ENCODE measurements around the gene TSPO.

TSPO gene

DNA sequence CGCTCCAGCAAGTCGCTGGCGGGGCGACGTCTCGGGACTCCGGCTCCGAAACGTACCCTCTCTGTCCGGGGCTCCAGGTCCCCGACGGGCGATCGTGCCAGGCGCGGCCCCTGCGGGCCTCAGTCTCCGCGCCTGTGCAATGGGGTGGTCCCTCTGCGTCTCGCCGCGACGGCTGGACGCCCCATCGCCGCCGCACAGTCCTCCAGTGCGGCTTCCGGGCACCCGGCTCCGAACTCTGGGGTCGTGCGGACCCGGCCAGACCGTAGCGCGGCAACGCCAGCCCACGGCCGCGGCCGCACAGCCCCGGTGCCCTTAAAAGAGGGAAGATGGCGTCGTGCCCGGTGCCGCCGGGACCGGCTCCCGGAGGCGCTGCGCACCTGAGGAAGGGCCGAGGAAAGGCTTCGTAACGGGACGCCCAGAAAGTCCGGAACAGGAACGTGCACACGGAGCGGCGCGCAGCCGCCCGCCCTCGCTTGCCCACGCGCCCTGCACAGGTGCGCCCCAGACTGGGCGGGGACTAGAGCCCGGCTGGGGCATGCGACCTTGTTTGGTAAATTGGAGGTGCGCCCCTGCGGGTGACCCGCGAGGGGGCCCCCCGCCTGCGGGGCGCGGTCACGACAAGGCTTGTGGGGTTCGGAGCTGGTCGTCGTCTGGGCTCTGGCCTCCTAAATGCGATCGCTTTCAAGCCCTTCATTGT, 40.3 kb upstream of the TSPO start:
- no peak for DNase-seq (ENCODE audit: low spot score)
- TF ChIP-seq, protein P1, sequence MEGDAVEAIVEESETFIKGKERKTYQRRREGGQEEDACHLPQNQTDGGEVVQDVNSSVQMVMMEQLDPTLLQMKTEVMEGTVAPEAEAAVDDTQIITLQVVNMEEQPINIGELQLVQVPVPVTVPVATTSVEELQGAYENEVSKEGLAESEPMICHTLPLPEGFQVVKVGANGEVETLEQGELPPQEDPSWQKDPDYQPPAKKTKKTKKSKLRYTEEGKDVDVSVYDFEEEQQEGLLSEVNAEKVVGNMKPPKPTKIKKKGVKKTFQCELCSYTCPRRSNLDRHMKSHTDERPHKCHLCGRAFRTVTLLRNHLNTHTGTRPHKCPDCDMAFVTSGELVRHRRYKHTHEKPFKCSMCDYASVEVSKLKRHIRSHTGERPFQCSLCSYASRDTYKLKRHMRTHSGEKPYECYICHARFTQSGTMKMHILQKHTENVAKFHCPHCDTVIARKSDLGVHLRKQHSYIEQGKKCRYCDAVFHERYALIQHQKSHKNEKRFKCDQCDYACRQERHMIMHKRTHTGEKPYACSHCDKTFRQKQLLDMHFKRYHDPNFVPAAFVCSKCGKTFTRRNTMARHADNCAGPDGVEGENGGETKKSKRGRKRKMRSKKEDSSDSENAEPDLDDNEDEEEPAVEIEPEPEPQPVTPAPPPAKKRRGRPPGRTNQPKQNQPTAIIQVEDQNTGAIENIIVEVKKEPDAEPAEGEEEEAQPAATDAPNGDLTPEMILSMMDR (IDR thresholded peaks at IDR 0.05; ENCODE audit: extremely low read depth, insufficient read depth, missing control alignments): peak; percentile 19
- in situ Hi-C loops (cut with MboI; ENCODE audit: low pct_unique_long_range_greater_than_20kb, low sequenced_read_pairs, unreplicated experiment): no loop called here

DNA sequence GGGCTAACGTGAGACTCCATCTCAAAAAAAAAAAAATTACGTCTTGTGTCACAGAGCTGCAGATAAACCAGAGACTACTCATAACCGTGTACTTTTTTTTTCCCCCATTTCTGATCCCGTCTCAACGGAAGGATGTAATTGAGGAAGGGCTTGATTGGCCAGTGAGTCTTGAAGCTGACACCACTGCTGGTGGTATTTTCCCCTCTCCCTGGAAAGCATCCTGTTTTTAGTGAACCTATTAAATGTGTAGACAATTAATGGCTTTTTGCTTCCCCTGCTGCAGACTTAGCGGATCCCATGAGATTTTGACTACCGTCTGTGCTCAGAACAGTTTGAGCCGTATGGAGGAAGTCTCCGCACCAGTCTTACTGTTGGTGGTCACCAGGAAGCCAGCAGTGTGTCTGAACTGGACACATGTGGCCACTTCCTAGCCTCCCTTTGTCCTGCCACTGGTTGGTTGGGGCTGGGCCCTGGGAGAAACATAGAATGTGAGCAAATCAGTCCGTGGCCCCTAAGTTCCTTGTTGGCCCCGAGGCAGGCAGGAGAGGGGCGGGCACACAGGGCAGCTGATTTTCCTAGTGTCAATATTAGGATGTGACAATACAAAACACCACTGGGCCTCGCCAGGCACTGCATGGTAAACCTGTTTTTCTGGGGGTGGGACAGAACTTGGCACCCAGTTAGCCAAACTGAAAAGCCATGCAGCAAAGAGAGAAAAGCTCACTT, 37.7 kb upstream of the TSPO start:
- TF ChIP-seq, protein P1 (IDR thresholded peaks at IDR 0.05; ENCODE audit: extremely low read depth, insufficient read depth, missing control alignments): no peak
- no peak for DNase-seq (ENCODE audit: low spot score)
- in situ Hi-C loops (cut with MboI; ENCODE audit: low pct_unique_long_range_greater_than_20kb, low sequenced_read_pairs, unreplicated experiment): no loop called here

DNA sequence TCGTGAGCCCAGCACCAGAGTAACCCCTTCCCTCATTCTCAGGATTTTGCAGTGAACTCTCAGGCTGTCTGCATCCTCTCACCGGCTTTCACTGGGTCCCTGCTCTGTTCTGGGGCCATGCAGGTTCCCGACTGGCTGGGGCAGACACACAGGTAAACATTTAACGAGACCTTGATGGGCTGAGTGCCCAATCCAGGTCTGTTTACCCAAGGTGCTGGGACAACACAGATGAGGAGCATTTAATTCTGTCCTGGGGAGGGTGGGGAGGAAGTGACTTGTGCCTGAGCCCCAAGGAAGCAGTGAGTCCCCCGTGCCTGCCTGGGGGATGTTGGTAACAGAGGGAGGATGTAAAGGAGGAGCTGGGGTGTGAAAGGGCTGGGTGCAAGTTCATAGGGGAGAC, 36.4 kb upstream of the TSPO start:
- DNase-seq (ENCODE audit: low spot score): no peak
- in situ Hi-C loops (cut with MboI; ENCODE audit: low pct_unique_long_range_greater_than_20kb, low sequenced_read_pairs, unreplicated experiment): no loop called here
- TF ChIP-seq, protein P1 (IDR thresholded peaks at IDR 0.05; ENCODE audit: extremely low read depth, insufficient read depth, missing control alignments): no peak

DNA sequence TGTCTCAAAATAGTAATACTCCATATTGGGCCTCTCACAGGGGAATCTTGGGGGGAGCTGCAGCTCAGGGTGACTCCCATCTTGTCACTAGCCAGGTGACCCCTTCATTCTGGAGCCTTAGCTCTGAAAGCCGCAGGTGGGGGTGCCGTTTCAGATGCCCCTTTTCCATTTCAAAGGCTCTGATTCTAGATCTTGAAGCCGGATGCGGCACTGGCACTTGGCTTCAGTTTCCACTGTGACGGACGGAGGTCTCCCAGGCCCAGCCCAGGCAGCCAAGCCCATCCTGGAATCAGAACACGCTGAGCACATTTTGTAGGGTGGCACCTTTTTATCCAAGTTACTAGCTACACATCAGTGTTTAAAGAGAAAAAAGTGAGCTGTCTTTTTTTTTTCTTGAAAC, 34.4 kb upstream of the TSPO start:
- no peak for DNase-seq (ENCODE audit: low spot score)
- in situ Hi-C loops (cut with MboI; ENCODE audit: low pct_unique_long_range_greater_than_20kb, low sequenced_read_pairs, unreplicated experiment): no loop called here
- TF ChIP-seq, protein P1 (IDR thresholded peaks at IDR 0.05; ENCODE audit: extremely low read depth, insufficient read depth, missing control alignments): no peak

DNA sequence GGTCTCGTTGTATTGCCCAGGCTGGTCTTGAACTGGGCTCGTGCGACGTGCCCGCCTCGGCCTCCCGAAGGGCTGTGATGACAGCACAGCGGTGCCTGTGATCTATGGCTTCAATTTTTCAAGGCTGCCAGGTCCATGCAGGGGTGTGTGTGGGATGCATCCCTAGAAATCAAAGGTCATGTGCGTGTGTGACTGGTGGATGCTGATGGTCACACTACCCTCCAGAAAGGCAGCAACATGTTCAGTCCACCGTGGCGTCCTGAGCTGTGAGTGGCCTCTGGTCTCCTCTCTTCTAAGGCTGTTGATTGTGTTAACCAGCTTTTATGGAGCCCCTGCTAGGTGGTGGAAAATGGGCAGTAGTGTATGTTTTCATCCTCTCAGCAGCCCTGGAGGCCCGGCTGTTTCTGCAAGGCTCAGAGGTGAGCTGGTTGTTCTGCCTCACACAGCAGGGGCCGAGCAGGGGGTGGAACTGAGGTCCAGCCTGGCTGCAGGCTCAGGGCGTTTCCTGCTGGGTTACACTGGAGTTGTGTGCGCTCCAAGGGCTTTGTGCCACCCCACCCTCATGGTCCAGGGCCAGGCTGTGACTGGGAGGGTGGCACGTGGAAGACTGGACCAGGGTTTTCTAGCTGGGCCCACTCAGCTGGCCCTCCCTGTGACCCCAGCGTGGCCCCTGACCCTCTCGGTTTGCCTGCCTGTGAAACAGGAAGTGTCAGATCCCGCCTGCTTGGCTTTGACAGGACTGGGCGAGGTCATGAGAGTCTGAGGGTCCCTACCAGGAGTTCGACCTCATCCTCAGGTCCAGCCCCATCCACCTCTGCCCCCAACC, 33.1 kb upstream of the TSPO start:
- TF ChIP-seq, protein P1 (IDR thresholded peaks at IDR 0.05; ENCODE audit: extremely low read depth, insufficient read depth, missing control alignments): no peak
- DNase-seq (ENCODE audit: low spot score): no peak
- in situ Hi-C loops (cut with MboI; ENCODE audit: low pct_unique_long_range_greater_than_20kb, low sequenced_read_pairs, unreplicated experiment): no loop called here

DNA sequence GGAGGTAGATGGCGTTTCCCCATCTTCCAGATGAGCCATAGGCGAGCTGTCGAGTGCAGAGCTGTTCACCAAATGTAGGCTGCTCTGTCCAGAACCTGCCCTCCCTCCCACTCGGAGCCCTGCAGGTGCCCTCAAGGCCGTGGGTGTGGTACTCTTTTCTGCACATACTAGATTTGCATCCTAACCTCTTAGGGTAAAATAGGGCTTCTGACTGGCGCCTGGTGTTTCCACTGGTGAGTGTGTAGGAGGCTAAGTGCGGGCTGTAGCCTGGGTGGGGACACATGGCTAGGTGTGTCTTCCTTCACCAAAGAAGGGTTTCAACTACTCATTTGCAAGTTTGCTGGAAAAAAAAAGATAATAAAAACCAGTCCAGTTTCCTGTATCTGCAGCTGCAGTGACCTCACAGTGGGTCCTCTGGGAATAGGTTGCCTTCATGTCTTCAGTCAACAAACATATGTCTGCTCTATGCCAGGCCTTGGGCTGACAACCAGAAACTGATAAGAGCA, 32.4 kb upstream of the TSPO start:
- TF ChIP-seq, protein P1 (IDR thresholded peaks at IDR 0.05; ENCODE audit: extremely low read depth, insufficient read depth, missing control alignments): no peak
- DNase-seq (ENCODE audit: low spot score): peak; percentile 64
- in situ Hi-C loops (cut with MboI; ENCODE audit: low pct_unique_long_range_greater_than_20kb, low sequenced_read_pairs, unreplicated experiment): no loop called here
